HepG2 (cell line): ENCODE results near the gene FXYD6. TPM values are rescaled to one million over a fixed set of nuclear protein-coding genes. Genes with fewer than 3 reads are reported as not detected.

Experiments used
- ATAC-seq: fragments of 200-7000 bp; cut with Tn5 transposase; 3 replicates; pipeline ENCODE4 v1.9.1; 2020; ENCODE audit warnings: mild to moderate bottlenecking, moderate library complexity
- BruUV-seq: library from RNA; stranded (reverse); fragments of 400-500 nt; replicated peaks from 2 replicates; lab custom pipeline; 2021; lab: Mats Ljungman, UMichigan
- CTCF ChIA-PET: fragments of 300-600 bp; formaldehyde crosslinking; extraction: SDS; loops from one replicate; lab custom pipeline; 2021; ENCODE audit warnings: low total read pairs, inconsistent platforms, low intra/inter-chr PET ratio; lab: Yijun Ruan, JAX
- POLR2A ChIA-PET: fragments of 350-600 bp; sonication (Branson Sonifier 250); formaldehyde crosslinking; loops from one replicate; lab custom pipeline; 2020; ENCODE audit warnings: antibody characterized with exemption, inconsistent platforms; lab: Yijun Ruan, JAX
- DNase-seq: peaks from one replicate; pipeline ENCODE4 v3.0.0-alpha.2; 2015; ENCODE audit warnings: low spot score
- FAIRE-seq: peaks from 3 replicates; lab custom pipeline; 2011; peaks lifted over from hg19 to GRCh38; lab: Jason Lieb, UNC
- H2AFZ ChIP-seq: one replicate; pipeline ENCODE4 v1.6.1; 2011; ENCODE audit warnings: low read length, inconsistent platforms
- H3K27ac ChIP-seq: fragments of 300-600 bp; 3 replicates; pipeline ENCODE4 v1.8.0; 2011; ENCODE audit warnings: mixed run types, mild to moderate bottlenecking, mixed read lengths, low read length, inconsistent platforms; ENCODE audit not compliant: insufficient read depth; ENCODE audit errors: extremely low read length
- H3K27me3 ChIP-seq, 2 experiments: fragments of 200-600 bp in 1 of 2; 2 replicates in 1 of 2; 3 replicates in 1 of 2; pipeline versions ENCODE4 v1.6.0 to v1.8.0; 2011; ENCODE audit warnings: low read length in 2 of 2, mild to moderate bottlenecking in 2 of 2, moderate library complexity in 2 of 2, inconsistent platforms in 1 of 2; ENCODE audit not compliant: insufficient read depth in 2 of 2, control insufficient read depth in 1 of 2
- H3K36me3 ChIP-seq, 2 experiments: fragments of 200-600 bp in 1 of 2; replicated peaks in 1 of 2; 2 replicates in 1 of 2; 3 replicates in 1 of 2; pipeline versions ENCODE4 v1.5.1 to v1.8.0; 2011; ENCODE audit warnings: low read length in 2 of 2, inconsistent platforms in 1 of 2; ENCODE audit not compliant: insufficient read depth in 2 of 2, control insufficient read depth in 1 of 2
- H3K4me1 ChIP-seq: 2 replicates; pipeline ENCODE4 v1.5.1; 2012; ENCODE audit warnings: low read length, inconsistent platforms; ENCODE audit not compliant: insufficient read depth
- H3K4me2 ChIP-seq: 2 replicates; pipeline ENCODE4 v1.6.0; 2011; ENCODE audit warnings: low read depth, low read length, inconsistent platforms
- H3K4me3 ChIP-seq, 3 experiments: fragments of 200-600 bp in 1 of 3; sonication (generic), shearing (Covaris generic) in 1 of 3; replicated peaks in 1 of 3; 2 replicates each; pipeline ENCODE4 v1.5.1; 2011 to 2016; ENCODE audit warnings: low read length in 3 of 3, inconsistent platforms in 2 of 3, low read depth in 2 of 3, mild to moderate bottlenecking in 2 of 3, control low read depth in 1 of 3, mixed read lengths in 1 of 3; ENCODE audit not compliant: insufficient read depth in 1 of 3
- H3K79me2 ChIP-seq: one replicate; pipeline ENCODE4 v1.6.1; 2011; ENCODE audit warnings: low read length, inconsistent platforms; ENCODE audit not compliant: insufficient read depth
- H3K9ac ChIP-seq: 2 replicates; pipeline ENCODE4 v1.6.0; 2011; ENCODE audit warnings: mild to moderate bottlenecking, low read depth, low read length, inconsistent platforms; ENCODE audit not compliant: insufficient read depth
- H3K9me3 ChIP-seq: 2 replicates; pipeline ENCODE4 v1.5.1; 2012; ENCODE audit warnings: mild to moderate bottlenecking, low read length
- H4K20me1 ChIP-seq: 2 replicates; pipeline ENCODE4 v1.6.0; 2011; ENCODE audit warnings: inconsistent platforms, mild to moderate bottlenecking, low read length, moderate library complexity; ENCODE audit not compliant: insufficient read depth
- KAT8 ChIP-seq: IDR thresholded peaks from 2 replicates; pipeline ENCODE4 v1.6.1; 2016; ENCODE audit warnings: missing genetic modification reagents, missing compliant biosample characterization
- KDM4B ChIP-seq: sonication (generic); formaldehyde crosslinking; IDR thresholded peaks from 2 replicates; pipeline ENCODE4 v1.4.0; 2020; ENCODE audit warnings: missing genetic modification reagents
- MEIS2 ChIP-seq: sonication (generic); formaldehyde crosslinking; IDR thresholded peaks from 2 replicates; pipeline ENCODE4 v1.9.0; 2021; ENCODE audit warnings: mild to moderate bottlenecking, missing genetic modification reagents
- SMAD1 ChIP-seq: sonication (generic); formaldehyde crosslinking; IDR thresholded peaks from 2 replicates; pipeline ENCODE4 v1.4.0; 2020; ENCODE audit warnings: missing genetic modification reagents, low read depth, mild to moderate bottlenecking, borderline replicate concordance
- SNAPC2 ChIP-seq: sonication (generic); formaldehyde crosslinking; IDR thresholded peaks from 2 replicates; pipeline ENCODE4 v1.8.1; 2022; ENCODE audit warnings: mild to moderate bottlenecking, missing genetic modification reagents
- TMF1 ChIP-seq: sonication (generic); formaldehyde crosslinking; IDR thresholded peaks from 2 replicates; pipeline ENCODE4 v1.8.1; 2022; ENCODE audit warnings: low read depth, missing genetic modification reagents
- YY1 ChIP-seq: IDR thresholded peaks from 2 replicates; pipeline ENCODE4 v1.6.1; 2011; ENCODE audit warnings: low read length, low read depth, moderate library complexity, mild to moderate bottlenecking; ENCODE audit not compliant: insufficient read depth, insufficient replicate concordance
- ZNF20 ChIP-seq: sonication (generic); formaldehyde crosslinking; IDR thresholded peaks from 2 replicates; pipeline ENCODE4 v1.4.0; 2020; ENCODE audit warnings: mild to moderate bottlenecking, moderate library complexity, missing genetic modification reagents
- ZNF337 ChIP-seq: sonication (generic); formaldehyde crosslinking; IDR thresholded peaks from 2 replicates; pipeline ENCODE4 v1.5.1; 2020; ENCODE audit warnings: missing genetic modification reagents, low read depth, mild to moderate bottlenecking, borderline replicate concordance
- ZNF670 ChIP-seq: sonication (generic); formaldehyde crosslinking; IDR thresholded peaks from 2 replicates; pipeline ENCODE4 v1.8.0; 2022; ENCODE audit warnings: mild to moderate bottlenecking, missing genetic modification reagents, borderline replicate concordance
- ZSCAN22 ChIP-seq: sonication (generic); formaldehyde crosslinking; IDR thresholded peaks from 2 replicates; pipeline ENCODE4 v1.4.0; 2020; ENCODE audit warnings: mild to moderate bottlenecking, missing genetic modification reagents
- WGBS: methylation state at CpG from one replicate; pipeline ENCODE4 v1.1.6; 2017; ENCODE audit warnings: low lambda C conversion rate; 5-methylcytosine and 5-hydroxymethylcytosine counted together
- in situ Hi-C: cut with HindIII; loops from 2 replicates; pipeline ENCODE4 v1.10.0; 2017; ENCODE audit warnings: low pct_unique_long_range_greater_than_20kb; ENCODE audit not compliant: extremely low pct_ligation_motif_present
- intact Hi-C: fragments of 100-400 bp; cut with micrococcal nuclease; formaldehyde crosslinking; loops from one replicate; pipeline ENCODE4 v1.10.0; 2022; ENCODE audit not compliant: unreplicated experiment
- polyA plus RNA-seq, 8 experiments: library from polyadenylated mRNA; depleted of rRNA in 3 of 8; stranded (reverse) in 7 of 8; unstranded in 1 of 8; fragments of >200 nt; fragmentation: Illumina TruSeq in 4 of 8; extraction: Trizol in 4 of 8; gene quantifications; 2 replicates each; pipeline versions ENCODE4 v1.2.1 to v1.2.3, GENCODE V29; 2011 to 2016; ENCODE audit warnings: low read depth in 4 of 8, missing spikeins in 1 of 8, mixed read lengths in 1 of 8; ENCODE audit not compliant: insufficient read depth in 1 of 8
- total RNA-seq, 5 experiments: library from RNA; depleted of rRNA; stranded (reverse); fragments of >200 nt; fragmentation: Illumina TruSeq; extraction: Trizol; gene quantifications; 2 replicates each; pipeline ENCODE4 v1.2.3, GENCODE V29; 2016; ENCODE audit warnings: low read depth in 1 of 5
- TF ChIP-seq, protein P1 (sequence below): sonication (generic); formaldehyde crosslinking; IDR thresholded peaks from 2 replicates; pipeline ENCODE4 v1.5.0; 2020; ENCODE audit warnings: mild to moderate bottlenecking, missing genetic modification reagents, moderate library complexity
- TF ChIP-seq, protein P2 (sequence below): sonication (generic); formaldehyde crosslinking; IDR thresholded peaks from 2 replicates; pipeline ENCODE4 v1.8.1; 2023; ENCODE audit warnings: mild to moderate bottlenecking, missing genetic modification reagents, borderline replicate concordance
- TF ChIP-seq, protein P3 (sequence below), 2 experiments: sonication (generic) in 1 of 2; formaldehyde crosslinking in 1 of 2; IDR thresholded peaks; 2 replicates each; pipeline versions ENCODE4 v1.4.0 to v1.6.1; 2016 to 2020; ENCODE audit warnings: borderline replicate concordance in 1 of 2, low read depth in 1 of 2, mild to moderate bottlenecking in 1 of 2, missing genetic modification reagents in 1 of 2
- TF ChIP-seq, protein P4 (sequence below): sonication (generic); formaldehyde crosslinking; IDR thresholded peaks from 2 replicates; pipeline ENCODE4 v1.4.0; 2020; ENCODE audit warnings: low read depth, mild to moderate bottlenecking, missing genetic modification reagents
- TF ChIP-seq, protein P5 (sequence below): sonication (generic); formaldehyde crosslinking; IDR thresholded peaks from 2 replicates; pipeline ENCODE4 v1.8.0; 2023; ENCODE audit warnings: mild to moderate bottlenecking, missing genetic modification reagents

The FXYD6 gene
- total and polyA plus RNA-seq, 2 of the 13 experiments (the other 11 are each of a cell fraction or from before 2014, with no cell fraction given) = not detected

DNA sequence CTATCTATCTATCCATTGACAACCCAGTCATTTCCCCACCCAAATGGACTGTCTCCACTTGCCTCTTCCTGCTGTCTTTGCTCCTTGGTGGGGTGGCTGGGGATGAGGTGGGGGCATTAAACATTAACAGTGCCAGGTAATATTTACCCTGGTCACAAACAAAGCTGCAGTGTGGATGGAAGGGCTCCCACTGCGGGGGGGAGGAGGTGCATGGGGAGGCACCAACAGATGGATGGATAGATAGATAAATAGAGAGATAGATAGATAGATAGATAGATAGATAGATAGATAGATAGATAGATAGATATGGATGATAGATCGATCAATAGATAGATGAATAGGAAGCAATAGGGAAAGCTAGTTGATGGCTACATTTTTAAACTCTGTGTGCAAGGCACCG is 49.6 kb downstream of the FXYD6 start (continued):
- TF ChIP-seq, protein P1, sequence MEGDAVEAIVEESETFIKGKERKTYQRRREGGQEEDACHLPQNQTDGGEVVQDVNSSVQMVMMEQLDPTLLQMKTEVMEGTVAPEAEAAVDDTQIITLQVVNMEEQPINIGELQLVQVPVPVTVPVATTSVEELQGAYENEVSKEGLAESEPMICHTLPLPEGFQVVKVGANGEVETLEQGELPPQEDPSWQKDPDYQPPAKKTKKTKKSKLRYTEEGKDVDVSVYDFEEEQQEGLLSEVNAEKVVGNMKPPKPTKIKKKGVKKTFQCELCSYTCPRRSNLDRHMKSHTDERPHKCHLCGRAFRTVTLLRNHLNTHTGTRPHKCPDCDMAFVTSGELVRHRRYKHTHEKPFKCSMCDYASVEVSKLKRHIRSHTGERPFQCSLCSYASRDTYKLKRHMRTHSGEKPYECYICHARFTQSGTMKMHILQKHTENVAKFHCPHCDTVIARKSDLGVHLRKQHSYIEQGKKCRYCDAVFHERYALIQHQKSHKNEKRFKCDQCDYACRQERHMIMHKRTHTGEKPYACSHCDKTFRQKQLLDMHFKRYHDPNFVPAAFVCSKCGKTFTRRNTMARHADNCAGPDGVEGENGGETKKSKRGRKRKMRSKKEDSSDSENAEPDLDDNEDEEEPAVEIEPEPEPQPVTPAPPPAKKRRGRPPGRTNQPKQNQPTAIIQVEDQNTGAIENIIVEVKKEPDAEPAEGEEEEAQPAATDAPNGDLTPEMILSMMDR (CRISPR knock-in tag) = no peak
- TF ChIP-seq YY1 = no peak
- TF ChIP-seq, protein P2, sequence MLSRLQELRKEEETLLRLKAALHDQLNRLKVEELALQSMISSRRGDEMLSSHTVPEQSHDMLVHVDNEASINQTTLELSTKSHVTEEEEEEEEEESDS = no peak
- TF ChIP-seq ZNF337 (CRISPR knock-in tag) = no peak
- TF ChIP-seq, protein P3, sequence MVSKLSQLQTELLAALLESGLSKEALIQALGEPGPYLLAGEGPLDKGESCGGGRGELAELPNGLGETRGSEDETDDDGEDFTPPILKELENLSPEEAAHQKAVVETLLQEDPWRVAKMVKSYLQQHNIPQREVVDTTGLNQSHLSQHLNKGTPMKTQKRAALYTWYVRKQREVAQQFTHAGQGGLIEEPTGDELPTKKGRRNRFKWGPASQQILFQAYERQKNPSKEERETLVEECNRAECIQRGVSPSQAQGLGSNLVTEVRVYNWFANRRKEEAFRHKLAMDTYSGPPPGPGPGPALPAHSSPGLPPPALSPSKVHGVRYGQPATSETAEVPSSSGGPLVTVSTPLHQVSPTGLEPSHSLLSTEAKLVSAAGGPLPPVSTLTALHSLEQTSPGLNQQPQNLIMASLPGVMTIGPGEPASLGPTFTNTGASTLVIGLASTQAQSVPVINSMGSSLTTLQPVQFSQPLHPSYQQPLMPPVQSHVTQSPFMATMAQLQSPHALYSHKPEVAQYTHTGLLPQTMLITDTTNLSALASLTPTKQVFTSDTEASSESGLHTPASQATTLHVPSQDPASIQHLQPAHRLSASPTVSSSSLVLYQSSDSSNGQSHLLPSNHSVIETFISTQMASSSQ (IDR thresholded peaks at IDR 0.05; ENCODE audit: low read depth) = peak; percentile 75
- TF ChIP-seq, protein P3 (CRISPR knock-in tag; IDR thresholded peaks at IDR 0.05; ENCODE audit: borderline replicate concordance) = no peak

DNA sequence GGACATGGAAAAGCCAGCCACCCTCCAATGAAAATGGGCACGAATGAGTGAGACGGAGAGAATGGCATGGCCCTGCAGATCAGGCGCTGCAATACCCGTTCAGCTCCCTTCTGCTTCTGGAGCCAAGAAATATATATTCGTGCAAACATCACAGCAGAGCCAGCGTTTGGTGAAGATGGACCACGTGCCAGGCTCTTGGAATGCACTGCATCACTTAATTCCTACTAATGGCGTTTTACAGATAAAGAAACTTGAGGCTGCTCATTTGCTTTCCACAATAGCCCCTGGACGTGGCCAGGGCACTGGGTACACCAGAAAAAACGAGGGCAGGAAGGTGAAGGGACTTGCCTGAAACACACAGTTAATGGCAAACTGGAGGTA is 50.3 kb downstream of the FXYD6 start:
- no peaks in the 10 kb centered on the region for H3K9me3 ChIP-seq
- H3K36me3 ChIP-seq = no peaks in the 10 kb centered on the region
- peak overlapping the region; percentile 15; the same call in 1 of the 2 replicates for H3K4me2 ChIP-seq
- WGBS = 34% methylated on average over 9 of the region's 10 CpGs
- DNase-seq (no peak), FAIRE-seq (no peak), ATAC-seq (no peak)
- ChIA-PET CTCF (no interaction called here), POLR2A (no interaction called here)
- no peaks in the 10 kb centered on the region for H4K20me1 ChIP-seq
- H3K27ac ChIP-seq = no peak overlapping the region
- peaks cover 93% of the 10 kb centered on the region for H3K4me1 ChIP-seq
- H3K9ac ChIP-seq = no peak overlapping the region
- H3K4me3 ChIP-seq = peak overlapping the region in 1 of 3 experiments; percentile 14; a peak in 1 of 6 replicates
- peaks cover 13% of the 10 kb centered on the region for H3K79me2 ChIP-seq
- no peak overlapping the region for H2AFZ ChIP-seq
- in situ Hi-C loops (no loop called here), intact Hi-C loops (no loop called here)
- peaks cover 4 to 21% of the 10 kb centered on the region in 2 experiments; a peak in 3 of 5 replicates for H3K27me3 ChIP-seq
- BruUV-seq = no TSS peak
- TF ChIP-seq MEIS2 = no peak
- TF ChIP-seq ZNF20 = no peak
- no peak for TF ChIP-seq SNAPC2 (CRISPR knock-in tag)
- TF ChIP-seq ZNF670 = no peak
- TF ChIP-seq, protein P4, sequence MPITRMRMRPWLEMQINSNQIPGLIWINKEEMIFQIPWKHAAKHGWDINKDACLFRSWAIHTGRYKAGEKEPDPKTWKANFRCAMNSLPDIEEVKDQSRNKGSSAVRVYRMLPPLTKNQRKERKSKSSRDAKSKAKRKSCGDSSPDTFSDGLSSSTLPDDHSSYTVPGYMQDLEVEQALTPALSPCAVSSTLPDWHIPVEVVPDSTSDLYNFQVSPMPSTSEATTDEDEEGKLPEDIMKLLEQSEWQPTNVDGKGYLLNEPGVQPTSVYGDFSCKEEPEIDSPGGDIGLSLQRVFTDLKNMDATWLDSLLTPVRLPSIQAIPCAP = no peak
- TF ChIP-seq, protein P5, sequence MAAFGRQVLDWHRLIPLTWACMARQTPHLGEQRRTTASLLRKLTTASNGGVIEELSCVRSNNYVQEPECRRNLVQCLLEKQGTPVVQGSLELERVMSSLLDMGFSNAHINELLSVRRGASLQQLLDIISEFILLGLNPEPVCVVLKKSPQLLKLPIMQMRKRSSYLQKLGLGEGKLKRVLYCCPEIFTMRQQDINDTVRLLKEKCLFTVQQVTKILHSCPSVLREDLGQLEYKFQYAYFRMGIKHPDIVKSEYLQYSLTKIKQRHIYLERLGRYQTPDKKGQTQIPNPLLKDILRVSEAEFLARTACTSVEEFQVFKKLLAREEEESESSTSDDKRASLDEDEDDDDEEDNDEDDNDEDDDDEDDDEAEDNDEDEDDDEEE = no peak
- TF ChIP-seq ZSCAN22 (CRISPR knock-in tag) = no peak
- TF ChIP-seq KDM4B (CRISPR knock-in tag) = no peak
- no peak for TF ChIP-seq SMAD1 (CRISPR knock-in tag)
- TF ChIP-seq TMF1 (CRISPR knock-in tag) = no peak
- no peak for TF ChIP-seq KAT8
